ENCODE data around the gene CERS2. TPM values are rescaled to one million over a fixed set of nuclear protein-coding genes. Genes with fewer than 3 reads are reported as not detected.

The CERS2 gene
- total and polyA plus RNA-seq, 10 of the 15 experiments (the other 5 are each of a cell fraction or from before 2014, with no cell fraction given), result 9.2 to 87.9 (median 50.8) TPM

DNA sequence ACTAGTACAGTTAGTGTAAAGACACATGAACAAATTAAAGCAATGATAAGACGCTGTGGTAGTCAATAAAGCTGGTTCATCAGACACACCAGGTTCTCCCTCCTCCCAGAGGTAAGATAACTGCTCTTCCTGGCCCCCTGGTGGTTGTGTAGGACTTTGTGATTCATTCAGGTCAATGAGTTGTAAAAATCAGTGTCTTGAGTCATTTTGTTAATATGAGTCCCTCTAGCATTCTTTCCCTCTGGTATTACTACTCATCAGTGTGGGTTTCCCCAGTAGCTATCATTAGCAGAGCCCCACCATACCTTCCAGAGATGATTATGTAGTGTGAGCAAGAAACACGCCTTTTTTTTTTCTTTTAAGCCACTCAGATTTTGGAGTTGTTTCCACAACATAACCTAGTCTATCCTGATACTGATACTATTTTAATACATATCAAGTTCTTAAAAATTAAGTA is 52.1 kb downstream of the CERS2 start (continued):
- no peak for TF ChIP-seq KAT2A (conservative IDR thresholded peaks at IDR 0.05; ENCODE audit: control insufficient read depth, low read depth, low read length)
- no peak for TF ChIP-seq HCFC1 (IDR thresholded peaks at IDR 0.05; ENCODE audit: low read length)
- TF ChIP-seq IRF4 (IDR thresholded peaks at IDR 0.05; ENCODE audit: low read depth, low read length), result peak; percentile 62; the same call in 1 of the 2 replicates
- peak; percentile 39; the same call in 1 of the 2 replicates for TF ChIP-seq RB1 (IDR thresholded peaks at IDR 0.05; ENCODE audit: borderline replicate concordance)
- no peak for TF ChIP-seq CBX5 (IDR thresholded peaks at IDR 0.05; ENCODE audit: low read depth)
- TF ChIP-seq ZNF207 (IDR thresholded peaks at IDR 0.05; ENCODE audit: borderline replicate concordance), result no peak
- no peak for TF ChIP-seq WRNIP1 (IDR thresholded peaks at IDR 0.05; ENCODE audit: borderline replicate concordance, low read depth, low read length)
- TF ChIP-seq, protein P1, sequence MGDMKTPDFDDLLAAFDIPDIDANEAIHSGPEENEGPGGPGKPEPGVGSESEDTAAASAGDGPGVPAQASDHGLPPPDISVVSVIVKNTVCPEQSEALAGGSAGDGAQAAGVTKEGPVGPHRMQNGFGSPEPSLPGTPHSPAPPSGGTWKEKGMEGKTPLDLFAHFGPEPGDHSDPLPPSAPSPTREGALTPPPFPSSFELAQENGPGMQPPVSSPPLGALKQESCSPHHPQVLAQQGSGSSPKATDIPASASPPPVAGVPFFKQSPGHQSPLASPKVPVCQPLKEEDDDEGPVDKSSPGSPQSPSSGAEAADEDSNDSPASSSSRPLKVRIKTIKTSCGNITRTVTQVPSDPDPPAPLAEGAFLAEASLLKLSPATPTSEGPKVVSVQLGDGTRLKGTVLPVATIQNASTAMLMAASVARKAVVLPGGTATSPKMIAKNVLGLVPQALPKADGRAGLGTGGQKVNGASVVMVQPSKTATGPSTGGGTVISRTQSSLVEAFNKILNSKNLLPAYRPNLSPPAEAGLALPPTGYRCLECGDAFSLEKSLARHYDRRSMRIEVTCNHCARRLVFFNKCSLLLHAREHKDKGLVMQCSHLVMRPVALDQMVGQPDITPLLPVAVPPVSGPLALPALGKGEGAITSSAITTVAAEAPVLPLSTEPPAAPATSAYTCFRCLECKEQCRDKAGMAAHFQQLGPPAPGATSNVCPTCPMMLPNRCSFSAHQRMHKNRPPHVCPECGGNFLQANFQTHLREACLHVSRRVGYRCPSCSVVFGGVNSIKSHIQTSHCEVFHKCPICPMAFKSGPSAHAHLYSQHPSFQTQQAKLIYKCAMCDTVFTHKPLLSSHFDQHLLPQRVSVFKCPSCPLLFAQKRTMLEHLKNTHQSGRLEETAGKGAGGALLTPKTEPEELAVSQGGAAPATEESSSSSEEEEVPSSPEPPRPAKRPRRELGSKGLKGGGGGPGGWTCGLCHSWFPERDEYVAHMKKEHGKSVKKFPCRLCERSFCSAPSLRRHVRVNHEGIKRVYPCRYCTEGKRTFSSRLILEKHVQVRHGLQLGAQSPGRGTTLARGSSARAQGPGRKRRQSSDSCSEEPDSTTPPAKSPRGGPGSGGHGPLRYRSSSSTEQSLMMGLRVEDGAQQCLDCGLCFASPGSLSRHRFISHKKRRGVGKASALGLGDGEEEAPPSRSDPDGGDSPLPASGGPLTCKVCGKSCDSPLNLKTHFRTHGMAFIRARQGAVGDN (IDR thresholded peaks at IDR 0.05), result no peak
- no peak for TF ChIP-seq HDAC6 (IDR thresholded peaks at IDR 0.05; ENCODE audit: unreplicated experiment)
- TF ChIP-seq ZNF217 (IDR thresholded peaks at IDR 0.05), result no peak
- TF ChIP-seq, protein P2, sequence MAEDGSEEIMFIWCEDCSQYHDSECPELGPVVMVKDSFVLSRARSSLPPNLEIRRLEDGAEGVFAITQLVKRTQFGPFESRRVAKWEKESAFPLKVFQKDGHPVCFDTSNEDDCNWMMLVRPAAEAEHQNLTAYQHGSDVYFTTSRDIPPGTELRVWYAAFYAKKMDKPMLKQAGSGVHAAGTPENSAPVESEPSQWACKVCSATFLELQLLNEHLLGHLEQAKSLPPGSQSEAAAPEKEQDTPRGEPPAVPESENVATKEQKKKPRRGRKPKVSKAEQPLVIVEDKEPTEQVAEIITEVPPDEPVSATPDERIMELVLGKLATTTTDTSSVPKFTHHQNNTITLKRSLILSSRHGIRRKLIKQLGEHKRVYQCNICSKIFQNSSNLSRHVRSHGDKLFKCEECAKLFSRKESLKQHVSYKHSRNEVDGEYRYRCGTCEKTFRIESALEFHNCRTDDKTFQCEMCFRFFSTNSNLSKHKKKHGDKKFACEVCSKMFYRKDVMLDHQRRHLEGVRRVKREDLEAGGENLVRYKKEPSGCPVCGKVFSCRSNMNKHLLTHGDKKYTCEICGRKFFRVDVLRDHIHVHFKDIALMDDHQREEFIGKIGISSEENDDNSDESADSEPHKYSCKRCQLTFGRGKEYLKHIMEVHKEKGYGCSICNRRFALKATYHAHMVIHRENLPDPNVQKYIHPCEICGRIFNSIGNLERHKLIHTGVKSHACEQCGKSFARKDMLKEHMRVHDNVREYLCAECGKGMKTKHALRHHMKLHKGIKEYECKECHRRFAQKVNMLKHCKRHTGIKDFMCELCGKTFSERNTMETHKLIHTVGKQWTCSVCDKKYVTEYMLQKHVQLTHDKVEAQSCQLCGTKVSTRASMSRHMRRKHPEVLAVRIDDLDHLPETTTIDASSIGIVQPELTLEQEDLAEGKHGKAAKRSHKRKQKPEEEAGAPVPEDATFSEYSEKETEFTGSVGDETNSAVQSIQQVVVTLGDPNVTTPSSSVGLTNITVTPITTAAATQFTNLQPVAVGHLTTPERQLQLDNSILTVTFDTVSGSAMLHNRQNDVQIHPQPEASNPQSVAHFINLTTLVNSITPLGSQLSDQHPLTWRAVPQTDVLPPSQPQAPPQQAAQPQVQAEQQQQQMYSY (CRISPR knock-in tag; IDR thresholded peaks at IDR 0.05), result no peak
- peak; percentile 61 for TF ChIP-seq ZNF384 (IDR thresholded peaks at IDR 0.05; ENCODE audit: borderline replicate concordance, low read depth, low read length)
- TF ChIP-seq, protein P3, sequence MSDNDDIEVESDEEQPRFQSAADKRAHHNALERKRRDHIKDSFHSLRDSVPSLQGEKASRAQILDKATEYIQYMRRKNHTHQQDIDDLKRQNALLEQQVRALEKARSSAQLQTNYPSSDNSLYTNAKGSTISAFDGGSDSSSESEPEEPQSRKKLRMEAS (IDR thresholded peaks at IDR 0.05; ENCODE audit: low read depth, low read length), result no peak
- TF ChIP-seq ZZZ3 (IDR thresholded peaks at IDR 0.05; ENCODE audit: control insufficient read depth, insufficient read length, low read depth), result no peak
- no peak for TF ChIP-seq CEBPB (IDR thresholded peaks at IDR 0.05; ENCODE audit: borderline replicate concordance in 1 of 2, low read depth in 2 of 2, low read length in 2 of 2)
- TF ChIP-seq PML (IDR thresholded peaks at IDR 0.05; ENCODE audit: low read length), result no peak
- TF ChIP-seq MTA3 (IDR thresholded peaks at IDR 0.05; ENCODE audit: borderline replicate concordance, low read length), result no peak
- TF ChIP-seq, protein P4, sequence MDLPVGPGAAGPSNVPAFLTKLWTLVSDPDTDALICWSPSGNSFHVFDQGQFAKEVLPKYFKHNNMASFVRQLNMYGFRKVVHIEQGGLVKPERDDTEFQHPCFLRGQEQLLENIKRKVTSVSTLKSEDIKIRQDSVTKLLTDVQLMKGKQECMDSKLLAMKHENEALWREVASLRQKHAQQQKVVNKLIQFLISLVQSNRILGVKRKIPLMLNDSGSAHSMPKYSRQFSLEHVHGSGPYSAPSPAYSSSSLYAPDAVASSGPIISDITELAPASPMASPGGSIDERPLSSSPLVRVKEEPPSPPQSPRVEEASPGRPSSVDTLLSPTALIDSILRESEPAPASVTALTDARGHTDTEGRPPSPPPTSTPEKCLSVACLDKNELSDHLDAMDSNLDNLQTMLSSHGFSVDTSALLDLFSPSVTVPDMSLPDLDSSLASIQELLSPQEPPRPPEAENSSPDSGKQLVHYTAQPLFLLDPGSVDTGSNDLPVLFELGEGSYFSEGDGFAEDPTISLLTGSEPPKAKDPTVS (IDR thresholded peaks at IDR 0.05; ENCODE audit: low read depth, low read length), result no peak
- TF ChIP-seq LARP7 (IDR thresholded peaks at IDR 0.05), result no peak
- TF ChIP-seq SP1 (IDR thresholded peaks at IDR 0.05; ENCODE audit: low read depth, low read length), result no peak
- TF ChIP-seq, protein P5, sequence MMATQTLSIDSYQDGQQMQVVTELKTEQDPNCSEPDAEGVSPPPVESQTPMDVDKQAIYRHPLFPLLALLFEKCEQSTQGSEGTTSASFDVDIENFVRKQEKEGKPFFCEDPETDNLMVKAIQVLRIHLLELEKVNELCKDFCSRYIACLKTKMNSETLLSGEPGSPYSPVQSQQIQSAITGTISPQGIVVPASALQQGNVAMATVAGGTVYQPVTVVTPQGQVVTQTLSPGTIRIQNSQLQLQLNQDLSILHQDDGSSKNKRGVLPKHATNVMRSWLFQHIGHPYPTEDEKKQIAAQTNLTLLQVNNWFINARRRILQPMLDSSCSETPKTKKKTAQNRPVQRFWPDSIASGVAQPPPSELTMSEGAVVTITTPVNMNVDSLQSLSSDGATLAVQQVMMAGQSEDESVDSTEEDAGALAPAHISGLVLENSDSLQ (IDR thresholded peaks at IDR 0.05), result peak; percentile 10; the same call in 1 of the 2 replicates

All from GM12878 (cell line).